Endodermal cell (in vitro differentiated cells): ENCODE results near the gene CFAP46. TPM values are rescaled to one million over a fixed set of nuclear protein-coding genes. Genes with fewer than 3 reads are reported as not detected.

Source experiments
- DNase-seq: peaks from one replicate; pipeline ENCODE4 v3.0.0-alpha.2; 2017
- H3K27ac ChIP-seq: 2 replicates; pipeline ENCODE4 v1.5.1; 2013; ENCODE audit warnings: mild to moderate bottlenecking, low read depth, low read length, moderate library complexity
- H3K27me3 ChIP-seq: 2 replicates; pipeline ENCODE4 v1.6.1; 2013; ENCODE audit warnings: mild to moderate bottlenecking, low read length, moderate library complexity; ENCODE audit not compliant: insufficient read depth, control insufficient read depth, poor library complexity, severe bottlenecking
- H3K36me3 ChIP-seq: 2 replicates; pipeline ENCODE4 v1.7.0; 2013; ENCODE audit warnings: mild to moderate bottlenecking, low read length, moderate library complexity; ENCODE audit not compliant: control insufficient read depth, insufficient read depth
- H3K4me1 ChIP-seq: one replicate; pipeline ENCODE4 v1.7.0; 2013; ENCODE audit warnings: low read length; ENCODE audit not compliant: control insufficient read depth, insufficient read depth
- H3K4me3 ChIP-seq: 2 replicates; pipeline ENCODE4 v1.5.1; 2013; ENCODE audit warnings: mild to moderate bottlenecking, low read length, moderate library complexity
- H3K9ac ChIP-seq: 2 replicates; pipeline ENCODE4 v1.6.1; 2013; ENCODE audit warnings: mild to moderate bottlenecking, low read length, moderate library complexity; ENCODE audit not compliant: poor library complexity, severe bottlenecking; ENCODE audit errors: extremely low read depth
- H3K9me3 ChIP-seq: 2 replicates; pipeline ENCODE4 v1.6.1; 2013; ENCODE audit warnings: mild to moderate bottlenecking, low read length, moderate library complexity; ENCODE audit not compliant: control insufficient read depth
- H3K27ac Mint-ChIP-seq: 2 replicates; pipeline ENCODE4 v1.8.0; 2020; ENCODE audit warnings: mixed read lengths
- H3K27me3 Mint-ChIP-seq: 2 replicates; pipeline ENCODE4 v1.8.0; 2021; ENCODE audit warnings: mild to moderate bottlenecking, mixed read lengths; ENCODE audit not compliant: insufficient read depth
- H3K36me3 Mint-ChIP-seq: 2 replicates; pipeline ENCODE4 v1.8.0; 2020; ENCODE audit warnings: low read depth, mixed read lengths
- H3K4me1 Mint-ChIP-seq: 2 replicates; pipeline ENCODE4 v1.8.0; 2020; ENCODE audit warnings: mixed read lengths
- H3K4me3 Mint-ChIP-seq: 2 replicates; pipeline ENCODE4 v1.8.0; 2020; ENCODE audit warnings: mild to moderate bottlenecking, moderate library complexity, mixed read lengths
- H3K9me3 Mint-ChIP-seq: 2 replicates; pipeline ENCODE4 v1.8.0; 2020; ENCODE audit warnings: mild to moderate bottlenecking, mixed read lengths
- WGBS, 2 experiments: methylation state at CpG; one replicate each; pipeline versions ENCODE4 v1.1.5 to v1.1.7; 2013; ENCODE audit warnings: missing lambda C conversion rate in 2 of 2, mixed read lengths in 1 of 2; ENCODE audit not compliant: insufficient coverage in 1 of 2, insufficient read length in 1 of 2; 5-methylcytosine and 5-hydroxymethylcytosine counted together
- total RNA-seq, 2 donors: library from RNA; stranded (reverse); fragmentation: NEBNext Ultra II Directional in 1 of 2; extraction: Animal tissue kit (Norgen Biotek cat#: 25700) in 1 of 2; gene quantifications; 2 replicates in 1 of 2; 3 replicates in 1 of 2; pipeline ENCODE4 v1.2.1, GENCODE V29; 2021
- TF ChIP-seq, protein P1 (sequence below): fragments of 200-600 bp; sonication (generic); conservative IDR thresholded peaks from 2 replicates; pipeline ENCODE4 v1.5.0; 2021; ENCODE audit warnings: antibody characterized with exemption, mild to moderate bottlenecking

Gene CFAP46
- total RNA-seq, 2 donors from 2014 or later, result 9.9 to 10.5 TPM

GRCh38 chr10:132955479-132955878 lies 13.1 kb upstream of the CFAP46 start:
- Mint-ChIP-seq H3K4me1 (peaks cover 14% of the 10 kb centered on the region), H3K4me3 (no peak overlapping the region), H3K36me3 (no peaks in the 10 kb centered on the region), H3K27me3 (peaks cover 13% of the 10 kb centered on the region), H3K9me3 (no peaks in the 10 kb centered on the region), H3K27ac (no peak overlapping the region)
- peaks cover 10% of the 10 kb centered on the region for H3K27me3 ChIP-seq
- H3K27ac ChIP-seq, result no peak overlapping the region
- peak; percentile 18 for DNase-seq
- no peak overlapping the region for H3K9ac ChIP-seq
- TF ChIP-seq, protein P1, sequence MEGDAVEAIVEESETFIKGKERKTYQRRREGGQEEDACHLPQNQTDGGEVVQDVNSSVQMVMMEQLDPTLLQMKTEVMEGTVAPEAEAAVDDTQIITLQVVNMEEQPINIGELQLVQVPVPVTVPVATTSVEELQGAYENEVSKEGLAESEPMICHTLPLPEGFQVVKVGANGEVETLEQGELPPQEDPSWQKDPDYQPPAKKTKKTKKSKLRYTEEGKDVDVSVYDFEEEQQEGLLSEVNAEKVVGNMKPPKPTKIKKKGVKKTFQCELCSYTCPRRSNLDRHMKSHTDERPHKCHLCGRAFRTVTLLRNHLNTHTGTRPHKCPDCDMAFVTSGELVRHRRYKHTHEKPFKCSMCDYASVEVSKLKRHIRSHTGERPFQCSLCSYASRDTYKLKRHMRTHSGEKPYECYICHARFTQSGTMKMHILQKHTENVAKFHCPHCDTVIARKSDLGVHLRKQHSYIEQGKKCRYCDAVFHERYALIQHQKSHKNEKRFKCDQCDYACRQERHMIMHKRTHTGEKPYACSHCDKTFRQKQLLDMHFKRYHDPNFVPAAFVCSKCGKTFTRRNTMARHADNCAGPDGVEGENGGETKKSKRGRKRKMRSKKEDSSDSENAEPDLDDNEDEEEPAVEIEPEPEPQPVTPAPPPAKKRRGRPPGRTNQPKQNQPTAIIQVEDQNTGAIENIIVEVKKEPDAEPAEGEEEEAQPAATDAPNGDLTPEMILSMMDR, result no peak
- H3K4me3 ChIP-seq, result no peak overlapping the region
- H3K9me3 ChIP-seq, result no peaks in the 10 kb centered on the region
- peaks cover 5% of the 10 kb centered on the region for H3K4me1 ChIP-seq
- no peaks in the 10 kb centered on the region for H3K36me3 ChIP-seq
- WGBS, 2 experiments, result 92 to 96% methylated on average over 11 of the region's 11 CpGs

DNA sequence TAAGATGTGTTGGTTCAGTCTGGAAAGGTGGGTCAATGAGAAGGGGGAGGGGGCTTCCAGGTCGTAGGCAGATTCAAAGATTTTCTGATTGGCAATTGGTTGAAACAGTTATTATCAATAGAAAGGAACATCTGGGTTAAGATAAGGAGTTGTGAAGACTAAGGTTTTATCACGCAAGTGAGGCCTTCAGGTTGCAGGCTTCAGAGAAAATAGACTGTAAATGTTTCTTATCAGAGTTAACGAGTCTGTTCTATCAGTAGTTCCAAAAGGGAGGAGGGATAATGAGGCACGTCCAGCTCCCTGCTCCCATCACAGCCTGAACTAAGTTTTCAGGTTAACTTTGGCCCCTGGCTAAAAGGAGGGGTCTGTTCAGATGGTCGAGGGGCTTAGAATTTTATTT lies 11.1 kb upstream of the CFAP46 start:
- no peaks in the 10 kb centered on the region for H3K36me3 Mint-ChIP-seq

DNA sequence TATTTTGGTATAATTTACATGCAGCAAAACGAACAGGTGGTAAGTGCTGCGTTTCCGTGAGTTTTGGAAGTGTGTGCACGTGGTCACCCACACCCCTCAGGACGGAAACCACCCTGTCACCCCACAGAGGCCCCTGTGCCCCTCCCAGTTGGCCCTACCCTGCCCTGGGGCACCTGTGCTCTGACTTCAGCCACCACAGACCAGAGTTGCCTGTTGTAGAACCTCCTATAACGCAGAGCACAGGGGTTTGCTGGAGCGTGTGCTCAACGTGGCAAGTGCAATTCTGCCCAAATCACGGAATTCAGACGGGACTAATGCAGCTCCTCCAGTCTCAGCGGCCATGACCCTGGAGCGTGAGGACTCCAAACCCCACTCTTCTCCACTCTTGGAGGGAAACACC lies 9.6 kb upstream of the CFAP46 start:
- peaks cover 10% of the 10 kb centered on the region for H3K27me3 ChIP-seq
- H3K36me3 ChIP-seq, result no peaks in the 10 kb centered on the region
- H3K4me1 ChIP-seq, result peaks cover 5% of the 10 kb centered on the region
- no peak overlapping the region for H3K9ac ChIP-seq
- TF ChIP-seq, protein P1, result no peak
- H3K9me3 ChIP-seq, result no peaks in the 10 kb centered on the region
- peaks cover 14% of the 10 kb centered on the region for H3K4me1 Mint-ChIP-seq
- H3K4me3 Mint-ChIP-seq, result no peak overlapping the region
- H3K27ac Mint-ChIP-seq, result no peak overlapping the region
- peaks cover 15% of the 10 kb centered on the region for H3K27me3 Mint-ChIP-seq
- no peak for DNase-seq
- no peaks in the 10 kb centered on the region for H3K9me3 Mint-ChIP-seq
- H3K36me3 Mint-ChIP-seq, result no peaks in the 10 kb centered on the region
- H3K27ac ChIP-seq, result no peak overlapping the region
- no peak overlapping the region for H3K4me3 ChIP-seq
- WGBS, 2 experiments, result 87 to 91% methylated on average over 9 to 12 of the region's 12 CpGs

More for the DNA sequence above, 11.1 kb upstream of the CFAP46 start:
- Histone ChIP-seq H3K9me3 (no peaks in the 10 kb centered on the region), H3K9ac (no peak overlapping the region), H3K36me3 (no peaks in the 10 kb centered on the region), H3K4me1 (peaks cover 5% of the 10 kb centered on the region), H3K4me3 (no peak overlapping the region), H3K27ac (no peak overlapping the region), H3K27me3 (peaks cover 10% of the 10 kb centered on the region)
- DNase-seq, result no peak
- H3K4me1 Mint-ChIP-seq, result peaks cover 14% of the 10 kb centered on the region
- TF ChIP-seq, protein P1, result no peak
- peaks cover 15% of the 10 kb centered on the region for H3K27me3 Mint-ChIP-seq
- WGBS, 2 experiments, result 43 to 71% methylated on average over 4 to 5 of the region's 5 CpGs
- H3K9me3 Mint-ChIP-seq, result no peaks in the 10 kb centered on the region
- no peak overlapping the region for H3K4me3 Mint-ChIP-seq
- no peak overlapping the region for H3K27ac Mint-ChIP-seq
